GM23248 (cell line): ENCODE measurements around the gene YPEL2.

Source experiments
- EZH2 ChIP-seq: fragments of 200-600 bp; sonication (generic); IDR thresholded peaks from 2 replicates; pipeline ENCODE4 v1.6.1; 2018; ENCODE audit warnings: antibody characterized with exemption, mild to moderate bottlenecking; ENCODE audit not compliant: insufficient read depth, poor library complexity, severe bottlenecking
- EZH2phosphoT487 ChIP-seq: fragments of 200-600 bp; sonication (generic); IDR thresholded peaks from 2 replicates; pipeline ENCODE4 v1.6.1; 2018; ENCODE audit warnings: antibody characterized with exemption, moderate library complexity, mild to moderate bottlenecking, low read depth; ENCODE audit not compliant: insufficient read depth

GRCh38 chr17:59327981-59328290, 3.5 kb upstream of the YPEL2 start:
- TF ChIP-seq EZH2phosphoT487 = no peak
- no peak for TF ChIP-seq EZH2
